GM18526 (cell line): Measurements from ENCODE around the gene MICAL2.

ENCODE experiments used
- POLR2A ChIP-seq: IDR thresholded peaks from 3 replicates; pipeline ENCODE4 v1.6.1; 2011; ENCODE audit not compliant: insufficient read length; ENCODE audit errors: extremely low read depth

The MICAL2 gene

GRCh38 chr11:12232817-12233601 lies 122.6 kb downstream of the MICAL2 start:
- no peak for TF ChIP-seq POLR2A

- no peak for TF ChIP-seq POLR2A
Measured at GRCh38 chr11:12233602-12233925, 123.2 kb downstream of the MICAL2 start.

- no peak for TF ChIP-seq POLR2A
Measured at GRCh38 chr11:12234221-12234620, 123.8 kb downstream of the MICAL2 start.

GRCh38 chr11:12235080-12235479 lies 124.7 kb downstream of the MICAL2 start:
- TF ChIP-seq POLR2A: no peak

GRCh38 chr11:12235553-12235946 lies 125.2 kb downstream of the MICAL2 start:
- no peak for TF ChIP-seq POLR2A

- no peak for TF ChIP-seq POLR2A
Measured at GRCh38 chr11:12235947-12236743, 125.8 kb downstream of the MICAL2 start.

- TF ChIP-seq POLR2A: no peak
Measured at GRCh38 chr11:12236744-12237101, 126.3 kb downstream of the MICAL2 start.

GRCh38 chr11:12237381-12237784 lies 127.0 kb downstream of the MICAL2 start:
- no peak for TF ChIP-seq POLR2A

- no peak for TF ChIP-seq POLR2A
Measured at GRCh38 chr11:12238420-12238819, 128.0 kb downstream of the MICAL2 start.

- TF ChIP-seq POLR2A: no peak
Measured at GRCh38 chr11:12239396-12239795, 129.0 kb downstream of the MICAL2 start.

- TF ChIP-seq POLR2A: no peak
Measured at GRCh38 chr11:12239804-12240371, 129.5 kb downstream of the MICAL2 start.

GRCh38 chr11:12240677-12241076 lies 130.3 kb downstream of the MICAL2 start:
- TF ChIP-seq POLR2A: no peak

GRCh38 chr11:12241401-12241800 lies 131.0 kb downstream of the MICAL2 start:
- TF ChIP-seq POLR2A: no peak

GRCh38 chr11:12241971-12242672 lies 131.7 kb downstream of the MICAL2 start:
- no peak for TF ChIP-seq POLR2A

GRCh38 chr11:12242966-12243365 lies 132.6 kb downstream of the MICAL2 start:
- no peak for TF ChIP-seq POLR2A

- TF ChIP-seq POLR2A: no peak
Measured at GRCh38 chr11:12243486-12243885, 133.1 kb downstream of the MICAL2 start.
